Endothelial cell (in vitro differentiated cells): ENCODE data around the gene CALML6. TPM values are rescaled to one million over a fixed set of nuclear protein-coding genes. Genes with fewer than 3 reads are reported as not detected.

Experiments
- DNase-seq: peaks from one replicate; pipeline ENCODE4 v3.0.0; 2021; ENCODE audit warnings: low spot score
- H3K27ac Mint-ChIP-seq: one replicate; pipeline ENCODE4 v1.8.0; 2021; ENCODE audit warnings: mixed read lengths, inconsistent platforms; ENCODE audit not compliant: unreplicated experiment
- H3K27me3 Mint-ChIP-seq: one replicate; pipeline ENCODE4 v1.8.0; 2021; ENCODE audit warnings: mild to moderate bottlenecking, moderate library complexity, mixed read lengths, inconsistent platforms; ENCODE audit not compliant: unreplicated experiment
- H3K36me3 Mint-ChIP-seq: one replicate; pipeline ENCODE4 v1.8.0; 2021; ENCODE audit warnings: mild to moderate bottlenecking, low read depth, mixed read lengths, inconsistent platforms; ENCODE audit not compliant: unreplicated experiment
- H3K4me1 Mint-ChIP-seq: one replicate; pipeline ENCODE4 v1.8.0; 2021; ENCODE audit warnings: mild to moderate bottlenecking, mixed read lengths, inconsistent platforms; ENCODE audit not compliant: unreplicated experiment
- H3K4me3 Mint-ChIP-seq: one replicate; pipeline ENCODE4 v1.8.0; 2021; ENCODE audit warnings: mild to moderate bottlenecking, mixed read lengths, inconsistent platforms; ENCODE audit not compliant: unreplicated experiment
- H3K9me3 Mint-ChIP-seq: one replicate; pipeline ENCODE4 v1.8.0; 2021; ENCODE audit warnings: mixed read lengths, inconsistent platforms; ENCODE audit not compliant: unreplicated experiment
- CTCF ChIP-seq: fragments of 200-600 bp; sonication (generic); IDR thresholded peaks from one replicate; pipeline ENCODE4 v1.5.0; 2021; ENCODE audit warnings: antibody characterized with exemption; ENCODE audit not compliant: unreplicated experiment
- total RNA-seq: library from RNA; stranded (reverse); fragmentation: NEBNext Ultra II Directional; extraction: Animal tissue kit (Norgen Biotek cat#: 25700); gene quantifications from one replicate; pipeline ENCODE4 v1.2.1, GENCODE V29; 2021; ENCODE audit not compliant: unreplicated experiment

CALML6 gene
- total RNA-seq, 1 donor from 2014 or later: 0.64 TPM

GRCh38 chr1:1920608-1921458 lies 5.8 kb downstream of the CALML6 start:
- Mint-ChIP-seq H3K4me1 (no peaks in the 10 kb centered on the region), H3K4me3 (no peak overlapping the region), H3K9me3 (no peaks in the 10 kb centered on the region), H3K36me3 (no peaks in the 10 kb centered on the region), H3K27me3 (no peaks in the 10 kb centered on the region), H3K27ac (no peak overlapping the region)
- DNase-seq: peak; percentile 15
- no peak for TF ChIP-seq CTCF

- Mint-ChIP-seq H3K9me3 (no peaks in the 10 kb centered on the region), H3K27me3 (no peaks in the 10 kb centered on the region), H3K4me3 (no peak overlapping the region)
These were observed 6.4 kb downstream of the CALML6 start for GRCh38 chr1:1921459-1921862.

GRCh38 chr1:1921901-1922701 lies 7.0 kb downstream of the CALML6 start:
- TF ChIP-seq CTCF: no peak
- Mint-ChIP-seq H3K36me3 (no peaks in the 10 kb centered on the region), H3K4me1 (no peaks in the 10 kb centered on the region), H3K9me3 (no peaks in the 10 kb centered on the region), H3K4me3 (no peak overlapping the region), H3K27me3 (no peaks in the 10 kb centered on the region), H3K27ac (no peak overlapping the region)
- DNase-seq: no peak

More at GRCh38 chr1:1921459-1921862, 6.4 kb downstream of the CALML6 start:
- no peak for DNase-seq
- Mint-ChIP-seq H3K27ac (no peak overlapping the region), H3K36me3 (no peaks in the 10 kb centered on the region), H3K4me1 (no peaks in the 10 kb centered on the region)
- TF ChIP-seq CTCF: no peak

- H3K27ac Mint-ChIP-seq: no peak overlapping the region
- no peaks in the 10 kb centered on the region for H3K9me3 Mint-ChIP-seq
- no peak for DNase-seq
- TF ChIP-seq CTCF: no peak
- H3K36me3 Mint-ChIP-seq: no peaks in the 10 kb centered on the region
- no peak overlapping the region for H3K4me3 Mint-ChIP-seq
- no peaks in the 10 kb centered on the region for H3K27me3 Mint-ChIP-seq
- H3K4me1 Mint-ChIP-seq: no peaks in the 10 kb centered on the region
These were observed 7.6 kb downstream of the CALML6 start for GRCh38 chr1:1922702-1922955.
